GM18909 (cell line): ENCODE measurements around the gene RHBDD3.

Experiments
- ATAC-seq: cut with Tn5 transposase; IDR thresholded peaks from one replicate; pipeline ENCODE4 v1.9.1; 2021; ENCODE audit warnings: mild to moderate bottlenecking; ENCODE audit not compliant: unreplicated experiment, poor library complexity

The RHBDD3 gene

GRCh38 chr22:29306835-29307595 lies 39.2 kb upstream of the RHBDD3 start:
- ATAC-seq = no peak

GRCh38 chr22:29306175-29306834 lies 38.5 kb upstream of the RHBDD3 start, which contains the start of gene GAS2L1:
Gene GAS2L1, plus strand, starts transcription at chr22:29306650. Its CDS starts 1,456 bp downstream, at chr22:29308106.
- no peak for ATAC-seq

- ATAC-seq = no peak
These were observed 38.0 kb upstream of the RHBDD3 start for GRCh38 chr22:29305836-29306174.

DNA sequence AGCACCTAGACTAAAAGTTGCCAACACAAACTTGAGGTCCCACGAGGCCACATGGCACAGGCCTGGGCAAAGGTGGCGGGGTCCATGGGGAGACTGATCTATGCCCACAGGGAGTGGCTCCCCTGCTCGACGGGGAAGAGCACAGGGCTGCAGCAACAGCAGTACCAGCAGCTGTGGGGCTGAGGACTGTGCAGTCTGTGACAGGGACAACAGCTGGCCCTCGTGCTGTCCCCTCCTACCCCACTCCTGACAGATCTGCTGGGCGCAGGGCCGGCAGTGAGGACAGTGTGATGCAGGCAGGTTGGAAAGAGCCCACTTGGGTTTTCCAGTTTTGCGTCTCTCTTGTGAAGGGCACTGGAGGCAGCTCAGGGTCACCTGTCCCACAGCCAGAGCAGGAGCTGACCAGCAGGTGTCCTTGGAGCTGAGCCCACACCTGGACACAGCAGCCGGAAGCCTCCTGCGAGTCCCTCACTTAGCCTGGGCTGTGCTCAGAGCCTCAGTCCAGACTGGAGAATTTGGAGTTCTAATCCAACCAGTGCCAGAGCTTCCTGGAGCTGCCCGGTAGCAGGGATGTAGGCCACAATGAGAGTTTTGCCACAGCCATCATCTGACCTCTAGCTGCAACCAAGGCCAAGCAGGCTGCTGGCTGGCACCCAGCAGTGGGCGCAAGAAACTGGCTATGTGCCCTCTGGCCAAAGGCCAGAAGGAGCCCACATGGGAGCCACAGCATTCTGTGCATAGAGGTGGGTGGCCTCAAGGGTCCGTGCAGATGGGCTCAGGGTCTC lies 35.1 kb upstream of the RHBDD3 start:
- no peak for ATAC-seq

- no peak for ATAC-seq
These were observed 34.6 kb upstream of the RHBDD3 start for GRCh38 chr22:29302402-29302680.

DNA sequence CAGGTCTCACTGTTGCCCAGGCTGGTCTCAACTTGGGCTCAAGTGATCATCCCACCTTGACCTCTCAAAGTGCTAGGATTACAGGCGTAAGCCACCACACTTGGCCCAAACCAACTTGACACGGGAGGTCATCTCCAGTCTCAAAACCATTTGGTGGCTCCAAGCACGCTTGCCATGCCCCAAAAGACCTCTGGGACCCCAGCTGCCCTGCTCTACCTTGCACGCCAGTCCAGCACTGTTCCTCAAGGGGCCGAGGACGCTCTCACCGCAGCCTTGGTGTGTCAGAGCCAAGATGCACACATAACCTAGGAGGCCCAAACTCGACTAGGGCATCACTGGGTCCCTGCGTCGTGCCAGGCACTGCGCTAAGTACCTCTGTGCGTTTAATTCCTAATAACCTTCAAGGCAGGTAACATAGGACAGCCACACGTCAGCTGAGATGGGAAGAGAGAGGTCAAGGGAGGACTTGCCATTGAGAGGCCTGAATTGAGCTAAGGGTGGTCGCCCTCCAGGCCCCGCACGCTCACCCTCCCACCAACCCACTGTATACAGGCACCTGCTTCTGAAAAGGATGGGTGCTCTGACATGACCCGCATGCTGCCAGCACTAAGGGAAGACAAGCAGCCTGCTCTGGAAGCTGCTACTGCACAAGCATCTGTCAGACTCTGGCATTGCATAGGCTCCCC lies 34.1 kb upstream of the RHBDD3 start:
- ATAC-seq = no peak

GRCh38 chr22:29300807-29301601 lies 33.2 kb upstream of the RHBDD3 start:
- no peak for ATAC-seq

- ATAC-seq = no peak
These were observed 32.7 kb upstream of the RHBDD3 start for GRCh38 chr22:29300467-29300806.

- ATAC-seq = no peak
These were observed 31.5 kb upstream of the RHBDD3 start for GRCh38 chr22:29299136-29299900.

- ATAC-seq = no peak
These were observed 30.9 kb upstream of the RHBDD3 start for GRCh38 chr22:29298641-29299040.

GRCh38 chr22:29292379-29292778 lies 24.6 kb upstream of the RHBDD3 start:
- no peak for ATAC-seq

GRCh38 chr22:29291215-29291614 lies 23.4 kb upstream of the RHBDD3 start:
- ATAC-seq = no peak

GRCh38 chr22:29290061-29290460 lies 22.3 kb upstream of the RHBDD3 start:
- ATAC-seq = no peak

- ATAC-seq = no peak
These were observed 21.1 kb upstream of the RHBDD3 start for GRCh38 chr22:29288837-29289236.

- ATAC-seq = no peak
These were observed 16.4 kb upstream of the RHBDD3 start for GRCh38 chr22:29284196-29284595.

DNA sequence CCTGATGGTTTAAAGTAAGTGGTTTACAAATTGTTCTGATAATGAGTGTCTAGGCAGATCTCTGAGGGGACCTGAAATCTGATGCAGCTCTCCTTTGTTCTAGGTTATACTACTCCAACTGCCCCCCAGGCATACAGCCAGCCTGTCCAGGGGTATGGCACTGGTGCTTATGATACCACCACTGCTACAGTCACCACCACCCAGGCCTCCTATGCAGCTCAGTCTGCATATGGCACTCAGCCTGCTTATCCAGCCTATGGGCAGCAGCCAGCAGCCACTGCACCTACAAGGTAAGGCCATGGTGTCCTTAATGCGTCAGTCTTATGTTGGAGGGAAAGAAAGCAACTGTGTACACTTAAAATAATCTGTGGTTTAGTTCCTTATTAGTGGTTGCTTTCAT lies 10.1 kb upstream of the RHBDD3 start:
- ATAC-seq = no peak

- ATAC-seq = no peak
These were observed 8.2 kb upstream of the RHBDD3 start for GRCh38 chr22:29275819-29276565.

DNA sequence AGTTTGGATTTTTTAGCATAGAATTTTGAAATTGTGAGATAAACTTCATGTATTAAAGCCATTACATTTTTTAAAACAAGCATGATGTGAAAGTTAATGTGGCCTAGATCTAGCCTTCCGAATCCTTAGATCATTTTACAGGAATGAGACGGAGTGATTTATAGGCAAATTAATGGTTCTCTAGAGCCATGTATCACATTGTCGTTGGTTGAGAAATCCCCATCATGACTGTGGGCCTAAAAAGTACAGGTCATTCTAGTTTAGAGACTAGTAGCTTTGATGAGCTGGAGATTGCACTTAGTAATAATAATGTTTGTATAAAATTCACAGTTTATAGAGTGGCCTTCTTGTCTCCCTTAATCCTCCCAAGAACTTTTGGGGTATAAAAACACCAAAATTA lies 7.4 kb upstream of the RHBDD3 start:
- ATAC-seq = no peak

DNA sequence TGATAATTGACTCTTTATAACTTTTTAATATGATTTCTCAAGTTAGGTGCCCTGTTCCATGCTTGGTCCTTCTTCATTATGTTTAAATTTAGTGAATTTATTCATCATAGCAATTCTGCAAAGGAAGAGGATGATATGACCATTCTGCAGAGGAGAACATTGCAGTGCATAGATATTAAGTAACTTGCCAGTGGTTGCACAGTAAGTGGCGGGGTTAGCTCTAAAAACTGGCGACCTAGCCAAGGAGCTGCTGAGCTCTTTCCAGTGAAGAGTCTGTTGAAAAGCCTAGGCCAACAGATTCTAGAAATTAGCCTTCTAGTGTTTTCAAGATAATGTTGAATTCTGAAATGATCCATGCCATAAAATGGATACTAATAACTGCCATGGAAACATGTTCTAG lies 4.8 kb upstream of the RHBDD3 start:
- no peak for ATAC-seq
